Vagina (tissue), 2 donors: ENCODE data around the gene VAV1. TPM values are rescaled to one million over a fixed set of nuclear protein-coding genes. Genes with fewer than 3 reads are reported as not detected.

Source experiments
- DNase-seq, 2 donors: peaks; one replicate each; pipeline ENCODE4 v3.0.0-alpha.2; 2017; ENCODE audit errors: extremely low spot score in 2 of 2
- H3K27ac ChIP-seq: fragments of 200-600 bp; sonication (generic); one replicate; pipeline ENCODE4 v1.5.1; 2019
- H3K27me3 ChIP-seq: fragments of 200-600 bp; sonication (generic); one replicate; pipeline ENCODE4 v1.5.1; 2019
- H3K36me3 ChIP-seq, 2 donors: fragments of 200-600 bp; sonication (generic); one replicate each; pipeline ENCODE4 v1.5.1; 2017 to 2019
- H3K4me1 ChIP-seq: fragments of 200-600 bp; sonication (generic); one replicate; pipeline ENCODE4 v1.5.1; 2019
- H3K4me3 ChIP-seq, 2 donors: fragments of 200-600 bp; sonication (generic); 1 replicate in 1 of 2; 2 replicates in 1 of 2; pipeline ENCODE4 v1.5.1; 2016 to 2019
- H3K9me3 ChIP-seq: fragments of 200-600 bp; sonication (generic); one replicate; pipeline ENCODE4 v1.5.1; 2019
- CTCF ChIP-seq, 3 experiments: fragments of 450-650 bp in 2 of 3; fragments of 200-600 bp in 1 of 3; sonication (generic) in 1 of 3; IDR thresholded peaks; one replicate each; pipeline ENCODE4 v1.5.1; 2017 to 2019; ENCODE audit warnings: antibody characterized with exemption in 3 of 3, mild to moderate bottlenecking in 2 of 3, moderate library complexity in 2 of 3
- POLR2A ChIP-seq, 2 donors: fragments of 450-650 bp; IDR thresholded peaks; one replicate each; pipeline ENCODE4 v1.6.1; 2017; ENCODE audit warnings: antibody characterized with exemption in 2 of 2, mild to moderate bottlenecking in 2 of 2, moderate library complexity in 2 of 2
- POLR2AphosphoS5 ChIP-seq, 2 donors: sonication (generic); formaldehyde crosslinking; IDR thresholded peaks; one replicate each; pipeline ENCODE4 v1.9.0; 2017; ENCODE audit warnings: antibody characterized with exemption in 2 of 2, mild to moderate bottlenecking in 2 of 2, low read depth in 1 of 2; ENCODE audit not compliant: insufficient read depth in 1 of 2
- intact Hi-C: fragments of 100-400 bp; cut with DNase I; formaldehyde crosslinking; loops from one replicate; pipeline ENCODE4 v1.15.1; 2023
- total RNA-seq: library from RNA; depleted of rRNA; stranded (reverse); fragments of >200 nt; gene quantifications from one replicate; pipeline ENCODE4 v1.2.3, GENCODE V29; 2016

The VAV1 gene
- total RNA-seq, 1 donor from 2014 or later: 5.9 TPM

- Histone ChIP-seq H3K36me3 (no peaks in the 10 kb centered on the region), H3K27ac (no peak overlapping the region), H3K27me3 (no peaks in the 10 kb centered on the region), H3K9me3 (no peaks in the 10 kb centered on the region), H3K4me3 (no peak overlapping the region), H3K4me1 (peaks cover 6% of the 10 kb centered on the region)
- DNase-seq: no peak
- intact Hi-C loops: no loop called here
- no peak for TF ChIP-seq POLR2A (IDR thresholded peaks at IDR 0.05)
- TF ChIP-seq CTCF (IDR thresholded peaks at IDR 0.05): no peak
- no peak for TF ChIP-seq POLR2AphosphoS5 (IDR thresholded peaks at IDR 0.05; ENCODE audit: insufficient read depth in 1 of 2, low read depth in 1 of 2)
Measured at GRCh38 chr19:6807291-6807690, 34.8 kb downstream of the VAV1 start.

GRCh38 chr19:6808494-6808893 lies 36.0 kb downstream of the VAV1 start:
- no peak overlapping the region for H3K4me3 ChIP-seq
- H3K4me1 ChIP-seq: no peaks in the 10 kb centered on the region
- intact Hi-C loops: no loop called here

GRCh38 chr19:6809262-6809661 lies 36.8 kb downstream of the VAV1 start:
- TF ChIP-seq POLR2AphosphoS5 (IDR thresholded peaks at IDR 0.05; ENCODE audit: insufficient read depth in 1 of 2, low read depth in 1 of 2): no peak
- no peak for TF ChIP-seq CTCF (IDR thresholded peaks at IDR 0.05)
- no peak for TF ChIP-seq POLR2A (IDR thresholded peaks at IDR 0.05)
- intact Hi-C loops: no loop called here
- no peak for DNase-seq
- Histone ChIP-seq H3K36me3 (no peaks in the 10 kb centered on the region), H3K4me3 (no peak overlapping the region), H3K4me1 (no peaks in the 10 kb centered on the region), H3K27me3 (no peaks in the 10 kb centered on the region), H3K27ac (no peak overlapping the region), H3K9me3 (no peaks in the 10 kb centered on the region)

More at GRCh38 chr19:6808494-6808893, 36.0 kb downstream of the VAV1 start:
- no peak for DNase-seq
- Histone ChIP-seq H3K27ac (no peak overlapping the region), H3K9me3 (no peaks in the 10 kb centered on the region), H3K27me3 (no peaks in the 10 kb centered on the region), H3K36me3 (no peaks in the 10 kb centered on the region)
- TF ChIP-seq CTCF (IDR thresholded peaks at IDR 0.05) (no peak), POLR2A (IDR thresholded peaks at IDR 0.05) (no peak), POLR2AphosphoS5 (IDR thresholded peaks at IDR 0.05; ENCODE audit: insufficient read depth in 1 of 2, low read depth in 1 of 2) (no peak)

GRCh38 chr19:6811378-6811777 lies 38.9 kb downstream of the VAV1 start:
- no peaks in the 10 kb centered on the region for H3K9me3 ChIP-seq
- no peak for TF ChIP-seq POLR2A (IDR thresholded peaks at IDR 0.05)
- no peak for TF ChIP-seq CTCF (IDR thresholded peaks at IDR 0.05)
- no peak for TF ChIP-seq POLR2AphosphoS5 (IDR thresholded peaks at IDR 0.05; ENCODE audit: insufficient read depth in 1 of 2, low read depth in 1 of 2)
- H3K27me3 ChIP-seq: no peaks in the 10 kb centered on the region
- no peaks in the 10 kb centered on the region for H3K4me1 ChIP-seq
- intact Hi-C loops: no loop called here
- H3K36me3 ChIP-seq: no peaks in the 10 kb centered on the region
- no peak for DNase-seq
- no peak overlapping the region for H3K4me3 ChIP-seq
- H3K27ac ChIP-seq: no peak overlapping the region

GRCh38 chr19:6811906-6812305 lies 39.4 kb downstream of the VAV1 start:
- Histone ChIP-seq H3K36me3 (no peaks in the 10 kb centered on the region), H3K4me1 (no peaks in the 10 kb centered on the region), H3K9me3 (no peaks in the 10 kb centered on the region), H3K27ac (no peak overlapping the region), H3K27me3 (no peaks in the 10 kb centered on the region), H3K4me3 (no peak overlapping the region)
- intact Hi-C loops: no loop called here
- no peak for DNase-seq
- no peak for TF ChIP-seq POLR2A (IDR thresholded peaks at IDR 0.05)
- TF ChIP-seq POLR2AphosphoS5 (IDR thresholded peaks at IDR 0.05; ENCODE audit: insufficient read depth in 1 of 2, low read depth in 1 of 2): peak in 1 of 2 donors; percentile 19
- TF ChIP-seq CTCF (IDR thresholded peaks at IDR 0.05): no peak
